Endothelial cell of umbilical vein (primary cell): ENCODE results near the gene MAP3K21.

Source experiments
- CTCF ChIP-seq, 2 donors: IDR thresholded peaks; 1 replicate in 1 of 2; 2 replicates in 1 of 2; pipeline ENCODE4 v1.5.1; 2011; ENCODE audit warnings: low read length in 2 of 2, mild to moderate bottlenecking in 2 of 2, moderate library complexity in 2 of 2, control low read depth in 1 of 2, inconsistent platforms in 1 of 2, low read depth in 1 of 2; ENCODE audit not compliant: insufficient read depth in 1 of 2; ENCODE audit errors: extremely low read depth in 1 of 2
- GATA2 ChIP-seq: IDR thresholded peaks from 2 replicates; pipeline ENCODE4 v1.7.0; 2011; ENCODE audit warnings: low read depth, mild to moderate bottlenecking, moderate library complexity, mixed read lengths, low read length; ENCODE audit not compliant: insufficient read length, insufficient read depth

DNA sequence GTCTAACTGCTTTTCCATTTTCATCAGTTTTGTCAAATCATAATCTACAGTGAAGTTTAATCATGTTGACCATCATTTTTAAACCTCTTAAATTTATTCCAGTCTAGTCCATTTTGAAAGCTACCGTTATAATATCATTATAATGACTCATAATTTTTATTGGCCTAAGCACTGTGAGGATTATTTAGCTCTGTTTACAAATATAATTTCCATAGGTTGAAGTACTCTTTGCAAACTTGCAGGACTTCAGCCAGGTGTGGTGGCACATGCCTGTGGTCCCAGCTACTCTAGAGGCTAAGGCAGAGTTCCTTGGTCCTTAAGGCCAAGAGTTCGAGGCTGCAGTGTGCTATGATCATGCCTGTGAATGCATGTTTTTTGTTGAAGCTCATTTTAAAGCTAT lies 54.3 kb downstream of the MAP3K21 start:
- TF ChIP-seq GATA2 (no peak), CTCF (IDR thresholded peaks at IDR 0.05; ENCODE audit: extremely low read depth in 1 of 2, insufficient read depth in 1 of 2, low read depth in 1 of 2, low read length in 2 of 2) (no peak)
